HEK293 (cell line): ENCODE data around the gene SLC37A3.

Experiments
- CTCF ChIP-seq: fragments of 450-650 bp; formaldehyde crosslinking; IDR thresholded peaks from 2 replicates; pipeline ENCODE4 v1.5.1; 2016; ENCODE audit warnings: missing biosample characterization, missing genetic modification characterization
- YY1 ChIP-seq: fragments of 450-650 bp; formaldehyde crosslinking; IDR thresholded peaks from 2 replicates; pipeline ENCODE4 v1.5.1; 2018; ENCODE audit warnings: missing biosample characterization, missing genetic modification characterization
- ZBTB21 ChIP-seq: fragments of 450-650 bp; formaldehyde crosslinking; IDR thresholded peaks from 2 replicates; pipeline ENCODE4 v1.5.1; 2017; ENCODE audit warnings: missing biosample characterization, missing genetic modification characterization
- ZBTB26 ChIP-seq: fragments of 450-650 bp; formaldehyde crosslinking; optimal IDR thresholded peaks from 2 replicates; pipeline ENCODE3; 2016; ENCODE audit warnings: missing biosample characterization, mild to moderate bottlenecking, missing genetic modification characterization
- ZBTB8A ChIP-seq: fragments of 450-650 bp; formaldehyde crosslinking; IDR thresholded peaks from 2 replicates; pipeline ENCODE4 v1.5.1; 2016; ENCODE audit warnings: missing biosample characterization, missing genetic modification characterization
- ZNF335 ChIP-seq: fragments of 450-650 bp; formaldehyde crosslinking; conservative IDR thresholded peaks from 2 replicates; pipeline ENCODE4 v1.5.1; 2016; ENCODE audit warnings: missing biosample characterization, missing genetic modification characterization
- ZNF571 ChIP-seq: fragments of 450-650 bp; formaldehyde crosslinking; IDR thresholded peaks from 2 replicates; pipeline ENCODE4 v1.5.0; 2017; ENCODE audit warnings: missing biosample characterization, missing genetic modification characterization
- ZNF596 ChIP-seq: fragments of 450-650 bp; IDR thresholded peaks from 2 replicates; pipeline ENCODE4 v1.5.0; 2018; ENCODE audit warnings: missing biosample characterization, mild to moderate bottlenecking, missing genetic modification characterization, moderate library complexity
- ZNF704 ChIP-seq: fragments of 450-650 bp; formaldehyde crosslinking; IDR thresholded peaks from 2 replicates; pipeline ENCODE4 v1.5.1; 2016; ENCODE audit warnings: missing biosample characterization, missing genetic modification characterization
- ZNF843 ChIP-seq: fragments of 450-650 bp; formaldehyde crosslinking; IDR thresholded peaks from 2 replicates; pipeline ENCODE4 v1.5.1; 2016; ENCODE audit warnings: missing biosample characterization, missing genetic modification characterization

GRCh38 chr7:140403878-140404564, 5.7 kb upstream of the SLC37A3 start, which contains the start of gene RAB19:
- TF ChIP-seq ZNF335 = peak; percentile 75
- no peak for TF ChIP-seq ZNF596 (tag by site-specific recombination)
- no peak for TF ChIP-seq CTCF (tag by site-specific recombination)
- no peak for TF ChIP-seq ZNF843 (tag by site-specific recombination)
- no peak for TF ChIP-seq ZBTB8A (tag by site-specific recombination)
- no peak for TF ChIP-seq ZBTB26 (tag by site-specific recombination)
- TF ChIP-seq YY1 (tag by site-specific recombination) = no peak
- TF ChIP-seq ZBTB21 = no peak
- no peak for TF ChIP-seq ZNF704 (tag by site-specific recombination)
- TF ChIP-seq ZNF571 (tag by site-specific recombination) = no peak
